ENCODE results near the gene DOCK2.
A peak's percentile ranks its signal among the peaks of the same experiment; 100 is the strongest.

DOCK2 gene

GRCh38 chr5:170100066-170100943, 463.2 kb downstream of the DOCK2 start:
- peak; percentile 61 for DNase-seq (ENCODE audit: low spot score)

DNA sequence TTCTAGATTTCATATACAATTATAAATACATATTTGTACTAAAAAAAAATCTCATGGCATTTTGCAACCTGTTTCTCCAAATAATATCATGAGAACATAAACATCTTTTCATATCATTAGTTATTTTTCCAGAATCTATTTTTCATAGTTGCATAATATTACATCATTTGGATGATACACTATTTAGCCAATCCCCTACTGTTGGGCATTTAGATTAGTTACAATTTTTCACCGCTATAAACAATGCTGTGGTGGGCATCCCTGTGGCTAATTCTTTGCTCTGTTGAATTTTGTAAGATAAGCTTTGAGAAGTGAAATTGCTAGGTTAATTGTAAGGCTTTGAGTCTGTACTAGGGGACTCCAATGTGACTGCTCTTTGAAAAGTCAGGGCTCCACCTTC, 466.4 kb downstream of the DOCK2 start:
- DNase-seq (ENCODE audit: low spot score), result no peak

DNA sequence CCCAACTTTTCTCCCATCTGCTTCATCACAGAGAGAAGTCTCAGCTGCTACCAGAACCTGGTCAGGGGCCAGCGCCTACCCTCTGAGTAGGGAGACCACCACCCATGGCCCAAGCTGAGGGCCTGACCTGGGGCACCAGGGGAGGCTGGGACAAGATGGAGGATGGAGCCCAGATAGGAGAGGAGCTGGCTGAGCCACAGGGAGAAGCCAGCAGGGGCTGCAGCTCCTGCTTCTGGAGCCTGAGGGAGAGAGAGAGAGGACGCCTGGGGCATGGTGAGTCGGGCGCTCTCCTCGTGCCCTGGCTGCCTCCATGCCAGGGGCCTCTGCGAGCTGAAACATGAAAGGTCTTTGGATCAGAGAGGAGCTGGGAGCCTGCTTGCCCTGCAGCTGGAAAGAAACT, 467.2 kb downstream of the DOCK2 start:
- no peak for DNase-seq (ENCODE audit: low spot score)

DNA sequence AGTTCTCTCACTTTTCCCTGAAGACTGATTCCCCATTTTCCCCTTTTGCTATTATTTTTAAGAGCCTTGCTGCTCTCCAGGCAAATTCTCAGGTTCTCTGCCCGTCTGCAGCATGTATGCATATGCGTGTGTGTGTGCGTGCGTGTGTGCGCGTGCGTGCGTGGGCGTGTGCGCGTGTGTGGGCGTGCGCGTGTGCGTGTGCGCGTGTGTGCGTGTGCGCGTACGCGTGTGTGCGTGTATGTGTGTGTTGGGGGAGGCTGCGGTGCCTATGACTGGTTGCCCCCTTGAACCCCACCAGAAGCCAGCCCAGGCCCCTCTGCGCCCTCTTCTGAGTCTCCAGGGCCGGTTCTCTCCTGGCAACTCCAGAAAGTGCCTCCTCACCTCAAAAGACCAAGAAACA, 467.6 kb downstream of the DOCK2 start:
- DNase-seq (ENCODE audit: low spot score), result no peak

GRCh38 chr5:170105642-170106611, 468.9 kb downstream of the DOCK2 start, which contains the start of gene FOXI1:
TSS of gene FOXI1 (plus strand) at chr5:170105897. CDS start at chr5:170105958, 61 bp downstream.
- no peak for DNase-seq (ENCODE audit: low spot score)

GRCh38 chr5:170107674-170108073, 470.6 kb downstream of the DOCK2 start:
- DNase-seq (ENCODE audit: low spot score), result no peak

DNA sequence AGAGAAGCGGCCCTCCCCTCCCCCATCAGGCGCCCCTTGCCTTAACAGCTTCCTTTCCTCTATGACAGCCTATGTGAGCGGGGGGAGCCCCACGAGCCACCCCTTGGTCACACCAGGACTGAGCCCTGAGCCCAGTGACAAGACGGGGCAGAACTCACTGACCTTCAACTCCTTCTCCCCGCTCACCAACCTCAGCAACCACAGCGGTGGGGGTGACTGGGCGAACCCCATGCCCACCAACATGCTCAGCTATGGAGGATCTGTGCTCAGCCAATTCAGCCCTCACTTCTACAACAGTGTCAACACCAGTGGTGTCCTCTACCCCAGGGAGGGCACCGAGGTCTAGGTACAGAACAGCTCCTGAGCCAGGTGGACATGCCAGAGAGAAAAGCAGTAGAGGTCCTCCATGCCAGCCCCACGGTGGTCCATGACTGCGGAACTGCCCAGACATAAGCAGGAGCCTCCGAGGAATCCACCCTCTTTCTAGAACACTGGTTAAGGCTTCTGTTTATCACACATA, 471.3 kb downstream of the DOCK2 start:
- DNase-seq (ENCODE audit: low spot score), result no peak

GRCh38 chr5:170109059-170110031, 472.3 kb downstream of the DOCK2 start:
- DNase-seq (ENCODE audit: low spot score), result no peak

DNA sequence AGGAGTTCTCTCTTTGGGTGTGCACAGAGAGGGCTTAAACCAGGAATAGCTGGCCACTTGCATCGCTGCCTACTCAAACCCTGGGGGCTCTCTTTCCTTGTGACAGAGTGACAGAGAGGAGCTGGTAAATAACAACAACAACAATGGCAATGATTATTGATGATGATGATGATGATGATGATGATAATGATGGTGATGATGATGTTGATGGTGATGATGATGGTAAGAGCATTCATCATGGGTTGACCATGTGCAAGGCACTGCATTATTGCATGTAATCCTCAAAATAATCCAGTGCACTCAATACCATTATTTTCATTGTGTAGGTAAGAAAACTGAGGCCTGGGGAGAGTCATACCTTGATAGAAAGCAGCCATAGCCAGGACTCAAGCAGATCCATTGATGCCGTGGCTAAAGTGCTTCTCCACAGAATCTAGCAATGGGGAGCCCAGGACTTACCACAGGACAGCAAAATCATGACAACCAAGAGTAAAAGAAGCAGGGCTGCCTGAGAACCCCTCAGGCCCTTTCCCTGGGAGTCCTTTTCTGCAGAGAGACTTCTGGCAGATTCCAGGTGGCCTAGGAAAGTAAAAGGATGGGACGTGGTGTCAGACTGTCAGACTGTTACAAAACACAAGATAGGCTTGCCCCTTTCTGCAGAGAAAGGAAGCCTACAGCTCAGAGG, 473.5 kb downstream of the DOCK2 start:
- no peak for DNase-seq (ENCODE audit: low spot score)

- DNase-seq (ENCODE audit: low spot score), result no peak
These were observed 474.2 kb downstream of the DOCK2 start for GRCh38 chr5:170111088-170111785.

DNA sequence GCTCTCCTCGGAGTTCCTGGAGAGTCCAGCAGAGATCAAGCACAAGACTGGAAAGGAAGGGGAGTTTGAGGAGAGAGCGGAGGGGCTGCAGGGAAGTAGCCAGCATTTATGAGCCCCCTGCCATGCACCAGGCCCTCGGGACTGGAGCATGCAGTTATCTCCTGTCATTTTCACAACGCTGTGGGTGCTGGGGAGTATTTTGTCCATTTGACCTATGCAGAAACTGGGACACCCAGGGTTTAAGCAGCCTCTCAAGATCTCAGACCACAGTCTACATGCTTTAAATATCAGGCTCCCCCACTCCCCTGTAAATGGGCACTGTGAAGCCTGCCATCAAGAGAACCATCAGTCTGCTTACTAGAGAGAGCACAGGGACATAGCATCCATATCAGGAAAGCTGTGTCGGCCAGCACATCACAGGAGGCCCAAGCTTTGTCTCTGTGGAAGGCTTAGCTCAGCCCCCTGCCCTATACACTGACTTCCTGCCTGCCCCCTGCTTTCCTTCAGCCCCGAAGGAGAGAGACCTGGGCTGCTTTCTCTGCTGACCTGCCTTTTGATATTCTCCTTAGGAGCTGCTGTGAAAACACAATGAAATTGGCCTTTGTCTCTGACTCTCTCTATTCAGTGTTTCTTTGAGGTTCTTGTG, 475.9 kb downstream of the DOCK2 start:
- DNase-seq (ENCODE audit: low spot score), result no peak

DNA sequence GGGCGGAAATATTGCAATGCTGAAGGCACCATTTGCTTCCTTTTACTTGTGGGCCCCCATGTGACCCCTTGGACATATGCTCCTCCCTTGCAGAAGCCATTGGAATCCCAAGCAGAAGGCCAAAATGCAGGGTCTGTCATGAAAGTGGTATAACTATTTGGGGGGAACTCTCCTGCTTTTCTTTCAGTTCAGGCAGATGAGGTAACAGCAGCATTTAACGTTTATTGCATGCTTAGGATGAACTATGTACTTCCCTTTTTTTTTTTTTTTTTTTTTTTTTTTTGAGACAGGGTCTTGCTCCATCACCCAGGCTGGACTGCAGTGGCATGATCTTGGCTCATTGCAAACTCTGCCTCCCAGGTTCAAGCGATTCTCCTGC, 476.4 kb downstream of the DOCK2 start:
- no peak for DNase-seq (ENCODE audit: low spot score)

DNA sequence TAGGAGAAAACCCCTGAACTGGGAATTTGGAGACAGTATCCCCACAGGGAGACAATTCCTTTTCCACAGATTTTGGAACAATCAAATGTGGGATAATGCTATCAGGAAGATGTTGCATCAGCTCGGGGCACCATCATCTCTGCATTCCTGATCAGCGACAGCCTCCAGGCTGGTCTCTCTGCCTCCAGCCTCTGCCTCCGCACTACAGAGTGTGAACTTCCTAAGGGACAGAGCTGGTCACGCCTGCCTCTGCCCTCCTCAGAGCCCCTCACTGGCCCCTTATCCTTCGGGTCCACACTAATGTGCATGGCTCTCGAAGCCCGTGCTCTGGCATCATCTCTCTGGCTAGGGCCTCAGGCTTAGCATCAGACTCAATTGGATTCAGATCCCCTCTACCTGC, 477.2 kb downstream of the DOCK2 start:
- DNase-seq (ENCODE audit: low spot score), result no peak

- no peak for DNase-seq (ENCODE audit: low spot score)
These were observed 478.9 kb downstream of the DOCK2 start for GRCh38 chr5:170115925-170116324.

- DNase-seq (ENCODE audit: low spot score), result no peak
These were observed 480.7 kb downstream of the DOCK2 start for GRCh38 chr5:170117736-170118135.

DNA sequence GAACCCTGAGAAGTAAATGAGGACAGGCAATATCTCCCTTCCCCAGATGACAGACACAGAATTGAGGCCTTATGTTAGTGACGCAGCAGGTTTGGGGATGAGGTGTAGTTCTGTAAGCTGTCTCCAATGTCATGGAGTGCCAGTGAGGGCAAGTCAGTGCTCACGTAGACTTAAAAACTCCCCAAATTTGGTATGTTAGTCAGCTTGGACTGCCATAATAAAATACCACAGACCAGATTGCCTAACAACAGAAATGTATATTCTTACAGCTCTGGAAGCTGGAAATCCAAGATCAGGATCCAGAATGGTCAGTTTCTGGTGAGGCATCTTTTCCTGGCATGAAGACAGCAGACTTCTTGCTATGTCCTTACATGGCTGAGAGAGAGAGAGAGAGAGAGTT, 483.5 kb downstream of the DOCK2 start:
- no peak for DNase-seq (ENCODE audit: low spot score)

GRCh38 chr5:170121321-170121720, 484.2 kb downstream of the DOCK2 start:
- no peak for DNase-seq (ENCODE audit: low spot score)

- DNase-seq (ENCODE audit: low spot score), result no peak
These were observed 489.0 kb downstream of the DOCK2 start for GRCh38 chr5:170126061-170126460.

DNA sequence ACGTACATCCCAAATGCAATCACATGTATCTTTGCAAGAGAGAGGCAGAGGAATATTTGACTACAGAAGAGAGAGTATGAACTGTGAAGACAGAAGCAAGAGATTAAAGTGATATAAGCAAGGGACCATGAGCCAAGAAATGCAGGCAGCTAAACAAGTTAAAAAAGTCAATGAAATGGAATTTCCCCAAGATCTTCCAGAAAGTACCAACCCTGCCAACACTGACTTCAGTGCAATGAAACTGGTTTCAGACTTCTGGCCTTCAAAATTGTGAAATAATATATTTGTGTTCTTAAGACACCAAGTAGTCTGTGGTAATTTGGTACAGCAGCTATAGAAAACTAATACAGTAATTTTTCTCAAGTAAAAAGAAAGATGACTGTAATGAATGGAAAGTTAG, 489.6 kb downstream of the DOCK2 start:
- DNase-seq (ENCODE audit: low spot score), result no peak

GRCh38 chr5:170131235-170131634, 494.2 kb downstream of the DOCK2 start:
- DNase-seq (ENCODE audit: low spot score), result no peak
